ENCODE results near the gene PRPS2. TPM values are rescaled to one million over a fixed set of nuclear protein-coding genes. Genes with fewer than 3 reads are reported as not detected.

The PRPS2 gene
- total RNA-seq, 3 donors from 2014 or later, result 71.7 to 84.8 (median 74.2) TPM

- Mint-ChIP-seq H3K27me3 (ENCODE audit: low read depth) (no peaks in the 10 kb centered on the region), H3K9me3 (no peaks in the 10 kb centered on the region), H3K36me3 (ENCODE audit: insufficient read depth) (peaks cover 7% of the 10 kb centered on the region), H3K4me1 (ENCODE audit: low read depth) (peaks cover 28% of the 10 kb centered on the region), H3K4me3 (peak overlapping the region; percentile 81)
- ATAC-seq, result no peak
- no peak for DNase-seq
These were observed 1.5 kb downstream of the PRPS2 start for GRCh38 chrX:12792711-12793110.

- Mint-ChIP-seq H3K9me3 (no peaks in the 10 kb centered on the region), H3K4me1 (ENCODE audit: low read depth) (peaks cover 29% of the 10 kb centered on the region), H3K4me3 (no peak overlapping the region), H3K27me3 (ENCODE audit: low read depth) (no peaks in the 10 kb centered on the region), H3K36me3 (ENCODE audit: insufficient read depth) (peaks cover 15% of the 10 kb centered on the region)
- ATAC-seq, result no peak
- DNase-seq, result no peak
These were observed 3.4 kb downstream of the PRPS2 start for GRCh38 chrX:12794654-12795053.

- peaks cover 15% of the 10 kb centered on the region for H3K4me1 Mint-ChIP-seq (ENCODE audit: low read depth)
- H3K9me3 Mint-ChIP-seq, result no peaks in the 10 kb centered on the region
- ATAC-seq (no peak), DNase-seq (no peak)
- no peak overlapping the region for H3K4me3 Mint-ChIP-seq
- peaks cover 26% of the 10 kb centered on the region for H3K36me3 Mint-ChIP-seq (ENCODE audit: insufficient read depth)
- H3K27me3 Mint-ChIP-seq (ENCODE audit: low read depth), result no peaks in the 10 kb centered on the region
These were observed 7.4 kb downstream of the PRPS2 start for GRCh38 chrX:12798601-12799000.

- no peaks in the 10 kb centered on the region for H3K9me3 Mint-ChIP-seq
- peaks cover 15% of the 10 kb centered on the region for H3K4me1 Mint-ChIP-seq (ENCODE audit: low read depth)
- H3K36me3 Mint-ChIP-seq (ENCODE audit: insufficient read depth), result peaks cover 27% of the 10 kb centered on the region
- H3K27me3 Mint-ChIP-seq (ENCODE audit: low read depth), result no peaks in the 10 kb centered on the region
- DNase-seq (no peak), ATAC-seq (no peak)
- H3K4me3 Mint-ChIP-seq, result no peak overlapping the region
These were observed 7.9 kb downstream of the PRPS2 start for GRCh38 chrX:12799118-12799517.

GRCh38 chrX:12802741-12803140 lies 11.5 kb downstream of the PRPS2 start:
- Mint-ChIP-seq H3K36me3 (ENCODE audit: insufficient read depth) (peaks cover 28% of the 10 kb centered on the region), H3K9me3 (no peaks in the 10 kb centered on the region), H3K27me3 (ENCODE audit: low read depth) (no peaks in the 10 kb centered on the region), H3K4me3 (no peak overlapping the region), H3K4me1 (ENCODE audit: low read depth) (peaks cover 10% of the 10 kb centered on the region)
- DNase-seq (no peak), ATAC-seq (no peak)

- ATAC-seq (no peak), DNase-seq (no peak)
- H3K4me3 Mint-ChIP-seq, result no peak overlapping the region
- H3K4me1 Mint-ChIP-seq (ENCODE audit: low read depth), result peaks cover 9% of the 10 kb centered on the region
- H3K9me3 Mint-ChIP-seq, result no peaks in the 10 kb centered on the region
- peaks cover 24% of the 10 kb centered on the region for H3K36me3 Mint-ChIP-seq (ENCODE audit: insufficient read depth)
- no peaks in the 10 kb centered on the region for H3K27me3 Mint-ChIP-seq (ENCODE audit: low read depth)
These were observed 13.4 kb downstream of the PRPS2 start for GRCh38 chrX:12804655-12805054.

- no peaks in the 10 kb centered on the region for H3K9me3 Mint-ChIP-seq
- no peaks in the 10 kb centered on the region for H3K27me3 Mint-ChIP-seq (ENCODE audit: low read depth)
- H3K36me3 Mint-ChIP-seq (ENCODE audit: insufficient read depth), result peaks cover 24% of the 10 kb centered on the region
- DNase-seq (no peak), ATAC-seq (no peak)
- no peak overlapping the region for H3K4me3 Mint-ChIP-seq
- peaks cover 9% of the 10 kb centered on the region for H3K4me1 Mint-ChIP-seq (ENCODE audit: low read depth)
These were observed 14.1 kb downstream of the PRPS2 start for GRCh38 chrX:12805333-12805732.

- no peaks in the 10 kb centered on the region for H3K9me3 Mint-ChIP-seq
- H3K36me3 Mint-ChIP-seq (ENCODE audit: insufficient read depth), result peaks cover 8% of the 10 kb centered on the region
- no peaks in the 10 kb centered on the region for H3K27me3 Mint-ChIP-seq (ENCODE audit: low read depth)
- no peak overlapping the region for H3K4me3 Mint-ChIP-seq
- ATAC-seq, result no peak
- H3K4me1 Mint-ChIP-seq (ENCODE audit: low read depth), result no peaks in the 10 kb centered on the region
- no peak for DNase-seq
These were observed 20.4 kb downstream of the PRPS2 start for GRCh38 chrX:12811658-12812057.

GRCh38 chrX:12814420-12814819 lies 23.2 kb downstream of the PRPS2 start:
- Mint-ChIP-seq H3K27me3 (ENCODE audit: low read depth) (no peaks in the 10 kb centered on the region), H3K9me3 (no peaks in the 10 kb centered on the region), H3K36me3 (ENCODE audit: insufficient read depth) (peaks cover 1% of the 10 kb centered on the region), H3K4me1 (ENCODE audit: low read depth) (no peaks in the 10 kb centered on the region), H3K4me3 (no peak overlapping the region)
- DNase-seq (peak; percentile 17), ATAC-seq (no peak)

GRCh38 chrX:12817528-12817927 lies 26.3 kb downstream of the PRPS2 start:
- H3K36me3 Mint-ChIP-seq (ENCODE audit: insufficient read depth), result peaks cover 2% of the 10 kb centered on the region
- no peak for ATAC-seq
- no peaks in the 10 kb centered on the region for H3K27me3 Mint-ChIP-seq (ENCODE audit: low read depth)
- no peak for DNase-seq
- H3K4me1 Mint-ChIP-seq (ENCODE audit: low read depth), result no peaks in the 10 kb centered on the region
- no peak overlapping the region for H3K4me3 Mint-ChIP-seq
- H3K9me3 Mint-ChIP-seq, result no peaks in the 10 kb centered on the region

- no peak for DNase-seq
- no peak overlapping the region for H3K4me3 Mint-ChIP-seq
- no peaks in the 10 kb centered on the region for H3K27me3 Mint-ChIP-seq (ENCODE audit: low read depth)
- no peaks in the 10 kb centered on the region for H3K9me3 Mint-ChIP-seq
- ATAC-seq, result no peak
- H3K4me1 Mint-ChIP-seq (ENCODE audit: low read depth), result no peaks in the 10 kb centered on the region
- peaks cover 5% of the 10 kb centered on the region for H3K36me3 Mint-ChIP-seq (ENCODE audit: insufficient read depth)
These were observed 28.0 kb downstream of the PRPS2 start for GRCh38 chrX:12819222-12819621.

- no peaks in the 10 kb centered on the region for H3K4me1 Mint-ChIP-seq (ENCODE audit: low read depth)
- H3K4me3 Mint-ChIP-seq, result no peak overlapping the region
- no peaks in the 10 kb centered on the region for H3K9me3 Mint-ChIP-seq
- H3K27me3 Mint-ChIP-seq (ENCODE audit: low read depth), result no peaks in the 10 kb centered on the region
- no peak for DNase-seq
- no peak for ATAC-seq
- peaks cover 11% of the 10 kb centered on the region for H3K36me3 Mint-ChIP-seq (ENCODE audit: insufficient read depth)
These were observed 29.5 kb downstream of the PRPS2 start for GRCh38 chrX:12820737-12821136.

GRCh38 chrX:12824944-12825343 lies 33.7 kb downstream of the PRPS2 start:
- peaks cover 11% of the 10 kb centered on the region for H3K36me3 Mint-ChIP-seq (ENCODE audit: insufficient read depth)
- no peaks in the 10 kb centered on the region for H3K9me3 Mint-ChIP-seq
- ATAC-seq, result no peak
- no peak for DNase-seq
- H3K27me3 Mint-ChIP-seq (ENCODE audit: low read depth), result no peaks in the 10 kb centered on the region
- H3K4me1 Mint-ChIP-seq (ENCODE audit: low read depth), result no peaks in the 10 kb centered on the region
- no peak overlapping the region for H3K4me3 Mint-ChIP-seq

GRCh38 chrX:12825801-12826200 lies 34.6 kb downstream of the PRPS2 start:
- Mint-ChIP-seq H3K27me3 (ENCODE audit: low read depth) (no peaks in the 10 kb centered on the region), H3K9me3 (no peaks in the 10 kb centered on the region), H3K4me1 (ENCODE audit: low read depth) (no peaks in the 10 kb centered on the region), H3K36me3 (ENCODE audit: insufficient read depth) (peaks cover 11% of the 10 kb centered on the region), H3K4me3 (no peak overlapping the region)
- no peak for DNase-seq
- ATAC-seq, result no peak

GRCh38 chrX:12843061-12843667 lies 52.0 kb downstream of the PRPS2 start:
- DNase-seq, result no peak
- Mint-ChIP-seq H3K36me3 (ENCODE audit: insufficient read depth) (no peaks in the 10 kb centered on the region), H3K9me3 (no peaks in the 10 kb centered on the region), H3K4me1 (ENCODE audit: low read depth) (peaks cover 15% of the 10 kb centered on the region), H3K4me3 (peak overlapping the region; percentile 48), H3K27me3 (ENCODE audit: low read depth) (no peaks in the 10 kb centered on the region)
- ATAC-seq, result peak; percentile 37 to 41

Measured in activated T-cell treated with anti-CD3 and anti-CD28 coated beads, Interleukin-2, amount 50 U/mL, for 4 hours (primary cell).